H1 (cell line): ENCODE measurements around the gene RGPD3. TPM values are rescaled to one million over a fixed set of nuclear protein-coding genes. Genes with fewer than 3 reads are reported as not detected.

Experiments used
- CHD7 ChIP-seq: fragments of 300-600 bp; sonication (generic); IDR thresholded peaks from 2 replicates; pipeline ENCODE4 v1.7.1; 2012; ENCODE audit warnings: low read length, moderate library complexity, mild to moderate bottlenecking, inconsistent platforms; ENCODE audit not compliant: insufficient replicate concordance
- polyA plus RNA-seq, 7 experiments: library from polyadenylated mRNA; depleted of rRNA in 3 of 7; stranded (reverse) in 5 of 7; unstranded in 2 of 7; fragments of >200 nt in 5 of 7; fragments of 200-250 nt in 2 of 7; gene quantifications; 1 replicate in 5 of 7; 2 replicates in 1 of 7; 4 replicates in 1 of 7; pipeline versions ENCODE4 v1.2.1 to v1.2.3, GENCODE V29; 2011 to 2013; ENCODE audit warnings: missing spikeins in 2 of 7, mixed read lengths in 2 of 7
- total RNA-seq: library from RNA; stranded (reverse); fragmentation: NEBNext Ultra II Directional; extraction: Animal tissue kit (Norgen Biotek cat#: 25700); gene quantifications from 2 replicates; pipeline ENCODE4 v1.2.1, GENCODE V29; 2021

Gene RGPD3
- total and polyA plus RNA-seq, 2 of the 8 experiments (the other 6 are each of a cell fraction or from before 2014, with no cell fraction given): 0.08 to 0.17 TPM

GRCh38 chr2:106350980-106351379 lies 117.2 kb downstream of the RGPD3 start (continued):
- TF ChIP-seq CHD7: no peak
